Astrocyte of the cerebellum (primary cell): ENCODE measurements around the gene SYT9.

Experiments used
- DNase-seq: peaks from one replicate; pipeline ENCODE4 v3.0.0-alpha.2; 2011; ENCODE audit warnings: low read depth
- H3K4me3 ChIP-seq: 2 replicates; pipeline ENCODE4 v1.5.1; 2011; ENCODE audit warnings: mild to moderate bottlenecking, low read depth, low read length, moderate library complexity
- CTCF ChIP-seq: IDR thresholded peaks from 2 replicates; pipeline ENCODE4 v1.5.1; 2012; ENCODE audit warnings: low read length, low read depth, moderate library complexity, mild to moderate bottlenecking; ENCODE audit errors: missing control alignments
- in situ Hi-C: cut with HindIII; loops from 2 replicates; pipeline ENCODE4 v1.10.0; 2017; ENCODE audit warnings: low sequenced_read_pairs

Gene SYT9

GRCh38 chr11:7281079-7281478 is 29.4 kb downstream of the SYT9 start:
- in situ Hi-C loops, result no loop called here
- no peak for DNase-seq
- no peak overlapping the region for H3K4me3 ChIP-seq
- no peak for TF ChIP-seq CTCF

DNA sequence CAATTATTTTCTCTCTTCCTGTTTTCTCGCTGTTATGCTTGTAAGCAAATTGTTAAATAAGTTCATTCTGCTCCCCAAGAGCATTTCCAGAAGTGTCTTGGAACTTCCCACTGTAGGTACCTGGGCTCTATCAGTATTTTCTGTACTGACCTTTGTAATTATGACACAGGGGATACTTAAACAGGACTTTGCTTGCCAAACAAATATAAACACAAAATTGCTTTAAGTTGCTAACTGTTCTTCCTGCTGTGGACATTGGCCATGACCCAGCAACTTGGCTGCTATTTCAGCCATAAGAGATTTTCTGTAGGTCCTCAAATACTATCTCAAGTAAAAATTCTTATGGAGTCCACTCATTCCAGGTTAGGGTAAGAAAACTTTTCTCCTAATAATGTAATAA is 30.1 kb downstream of the SYT9 start:
- DNase-seq, result no peak
- H3K4me3 ChIP-seq, result no peak overlapping the region
- in situ Hi-C loops, result no loop called here
- no peak for TF ChIP-seq CTCF

DNA sequence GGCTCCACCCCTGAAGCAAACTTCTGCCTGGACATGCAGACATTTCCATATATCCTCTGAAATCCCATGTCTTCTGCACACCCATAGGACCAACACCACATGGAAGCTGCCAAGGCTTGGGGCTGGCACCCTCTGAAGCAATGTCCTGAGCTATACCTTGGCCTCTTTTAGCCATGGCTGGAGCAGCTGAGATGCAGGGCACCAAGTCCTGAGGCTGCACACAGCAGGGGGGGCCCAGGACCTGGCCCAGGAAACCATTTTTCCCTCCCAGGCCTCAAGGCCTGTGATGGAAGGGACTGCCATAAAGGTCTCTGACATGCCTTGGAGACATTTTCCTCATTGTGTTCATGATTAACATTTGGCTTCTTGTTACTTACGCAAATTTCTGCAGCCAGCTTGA is 34.5 kb downstream of the SYT9 start:
- DNase-seq, result no peak
- no peak overlapping the region for H3K4me3 ChIP-seq
- TF ChIP-seq CTCF, result no peak
- in situ Hi-C loops, result no loop called here

DNA sequence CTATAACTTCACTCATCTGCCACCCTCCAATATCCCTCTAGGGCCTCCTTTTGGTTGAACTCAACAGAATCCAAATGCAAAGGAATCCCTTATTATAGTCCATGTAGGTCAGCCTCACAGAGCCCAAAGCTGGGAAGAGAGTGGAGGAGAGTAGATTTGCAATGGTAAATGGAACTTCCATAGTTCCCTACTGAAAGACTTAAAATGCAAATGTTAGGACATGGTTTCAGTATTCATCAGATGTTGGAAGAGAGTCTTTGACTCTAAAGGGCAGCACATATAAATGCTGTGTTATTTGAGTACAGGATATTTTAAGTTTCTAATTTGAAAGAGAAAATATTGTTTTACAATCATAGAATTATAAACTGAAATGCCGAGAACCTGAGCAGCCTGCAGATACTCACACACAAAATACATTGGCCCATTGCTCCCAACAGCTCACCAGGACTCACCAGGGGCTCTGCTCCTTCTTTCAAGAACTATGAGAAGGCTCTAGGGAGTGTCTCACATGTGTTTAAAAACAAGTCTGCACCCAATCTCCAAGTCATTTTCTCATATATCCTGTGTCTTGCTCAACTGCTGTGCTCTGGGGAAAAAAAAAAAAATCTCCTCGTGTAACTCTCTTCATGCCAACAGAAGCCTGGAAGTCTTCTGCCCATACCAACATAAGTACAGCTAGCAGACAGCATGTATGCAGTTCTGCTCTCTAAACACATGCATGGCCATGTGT is 39.6 kb downstream of the SYT9 start:
- TF ChIP-seq CTCF, result no peak
- in situ Hi-C loops, result no loop called here
- DNase-seq, result no peak
- no peak overlapping the region for H3K4me3 ChIP-seq

DNA sequence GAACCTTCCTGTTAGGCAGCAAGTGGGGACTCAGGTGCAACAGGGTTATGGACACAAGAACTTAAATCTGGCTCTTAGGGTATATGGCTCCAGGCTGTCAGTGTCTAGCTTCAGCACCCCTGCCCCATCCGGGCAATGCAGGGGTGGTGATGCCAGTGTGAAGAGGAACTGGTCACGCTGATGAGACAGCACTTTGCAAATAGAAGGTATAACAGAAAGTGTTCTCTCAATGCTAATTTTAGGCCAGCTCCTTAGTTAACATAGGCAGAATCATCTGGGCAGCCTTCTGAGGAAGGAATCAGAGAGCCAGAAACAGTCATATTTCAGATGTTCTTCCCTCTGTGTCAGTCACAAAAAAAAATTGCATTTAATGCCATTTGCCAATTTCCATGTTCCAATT is 41.2 kb downstream of the SYT9 start:
- no peak for DNase-seq
- no peak for TF ChIP-seq CTCF
- H3K4me3 ChIP-seq, result no peak overlapping the region
- in situ Hi-C loops, result no loop called here

- no peak for DNase-seq
- H3K4me3 ChIP-seq, result no peak overlapping the region
- in situ Hi-C loops, result no loop called here
- no peak for TF ChIP-seq CTCF
These were observed 47.7 kb downstream of the SYT9 start for GRCh38 chr11:7299393-7299792.
